CD14-positive monocyte (primary cell): ENCODE results near the gene STT3B. TPM values are rescaled to one million over a fixed set of nuclear protein-coding genes. Genes with fewer than 3 reads are reported as not detected.

Source experiments
- DNase-seq, 3 donors: peaks; one replicate each; pipeline ENCODE4 v3.0.0-alpha.2; 2011 to 2022
- H2AFZ ChIP-seq: 2 replicates; pipeline ENCODE4 v1.6.0; 2012; ENCODE audit warnings: mild to moderate bottlenecking, low read depth, low read length, inconsistent platforms; ENCODE audit not compliant: insufficient read depth, poor library complexity, severe bottlenecking
- H3K27ac ChIP-seq, 2 donors: 1 replicate in 1 of 2; 2 replicates in 1 of 2; pipeline ENCODE4 v1.5.1; 2012 to 2013; ENCODE audit warnings: low read length in 2 of 2, control low read depth in 1 of 2, inconsistent platforms in 1 of 2, low read depth in 1 of 2, mild to moderate bottlenecking in 1 of 2
- H3K27me3 ChIP-seq, 2 donors: one replicate each; pipeline versions ENCODE4 v1.6.0 to v1.6.1; 2011 to 2013; ENCODE audit warnings: low read length in 2 of 2; ENCODE audit not compliant: control insufficient read depth in 2 of 2, insufficient read depth in 2 of 2
- H3K36me3 ChIP-seq, 2 donors: replicated peaks in 1 of 2; 1 replicate in 1 of 2; 2 replicates in 1 of 2; pipeline versions ENCODE4 v1.5.1 to v1.6.1; 2012 to 2013; ENCODE audit warnings: low read length in 2 of 2, control low read depth in 1 of 2, inconsistent platforms in 1 of 2, mild to moderate bottlenecking in 1 of 2; ENCODE audit not compliant: insufficient read depth in 2 of 2, control insufficient read depth in 1 of 2
- H3K4me1 ChIP-seq, 2 donors: 1 replicate in 1 of 2; 2 replicates in 1 of 2; pipeline versions ENCODE4 v1.5.1 to v1.6.1; 2012 to 2013; ENCODE audit warnings: low read length in 2 of 2, control low read depth in 1 of 2, inconsistent platforms in 1 of 2, mild to moderate bottlenecking in 1 of 2, moderate library complexity in 1 of 2; ENCODE audit not compliant: insufficient read depth in 2 of 2, control insufficient read depth in 1 of 2
- H3K4me2 ChIP-seq: replicated peaks from 2 replicates; pipeline ENCODE3; 2012; ENCODE audit warnings: low read length, moderate library complexity, mild to moderate bottlenecking; ENCODE audit not compliant: poor library complexity, severe bottlenecking; ENCODE audit errors: extremely low read depth
- H3K4me3 ChIP-seq, 3 experiments: fragments of 200-600 bp in 1 of 3; sonication (generic) in 1 of 3; replicated peaks in 1 of 3; 1 replicate in 2 of 3; 2 replicates in 1 of 3; pipeline ENCODE4 v1.5.1; 2011 to 2013; ENCODE audit warnings: low read length in 3 of 3, mild to moderate bottlenecking in 3 of 3, control low read depth in 2 of 3, low read depth in 2 of 3, inconsistent platforms in 1 of 3, moderate library complexity in 1 of 3
- H3K79me2 ChIP-seq: 2 replicates; pipeline ENCODE4 v1.6.0; 2012; ENCODE audit warnings: mild to moderate bottlenecking, control low read depth, inconsistent platforms, low read length, moderate library complexity; ENCODE audit not compliant: insufficient read depth
- H3K9ac ChIP-seq: 2 replicates; pipeline ENCODE4 v1.6.0; 2017; ENCODE audit warnings: low read length, mild to moderate bottlenecking; ENCODE audit not compliant: insufficient read depth, poor library complexity, severe bottlenecking
- H3K9me3 ChIP-seq, 2 donors: replicated peaks in 1 of 2; 1 replicate in 1 of 2; 2 replicates in 1 of 2; pipeline versions ENCODE4 v1.5.1 to v1.6.1; 2012 to 2013; ENCODE audit warnings: low read length in 2 of 2, control low read depth in 1 of 2; ENCODE audit not compliant: control insufficient read depth in 1 of 2, insufficient read depth in 1 of 2
- H4K20me1 ChIP-seq: 2 replicates; pipeline ENCODE4 v1.6.0; 2012; ENCODE audit warnings: mild to moderate bottlenecking, low read length, control low read depth, moderate library complexity; ENCODE audit not compliant: insufficient read depth
- H3K27ac Mint-ChIP-seq, 7 donors: one replicate each; pipeline ENCODE4 v1.8.0; 2020; ENCODE audit warnings: mild to moderate bottlenecking in 7 of 7, mixed read lengths in 7 of 7, moderate library complexity in 6 of 7, inconsistent platforms in 2 of 7
- H3K27me3 Mint-ChIP-seq, 3 donors: one replicate each; pipeline ENCODE4 v1.8.0; 2021 to 2022; ENCODE audit warnings: low read depth in 3 of 3, mild to moderate bottlenecking in 3 of 3, mixed read lengths in 3 of 3, moderate library complexity in 3 of 3, inconsistent platforms in 1 of 3
- H3K36me3 Mint-ChIP-seq, 2 donors: one replicate each; pipeline ENCODE4 v1.8.0; 2020; ENCODE audit warnings: mixed read lengths in 2 of 2, inconsistent platforms in 1 of 2, mild to moderate bottlenecking in 1 of 2
- H3K4me1 Mint-ChIP-seq: one replicate; pipeline ENCODE4 v1.8.0; 2020; ENCODE audit warnings: mild to moderate bottlenecking, mixed read lengths
- H3K4me3 Mint-ChIP-seq, 2 donors: one replicate each; pipeline ENCODE4 v1.8.0; 2020; ENCODE audit warnings: mild to moderate bottlenecking in 2 of 2, mixed read lengths in 2 of 2, moderate library complexity in 1 of 2
- H3K9me3 Mint-ChIP-seq, 7 donors: one replicate each; pipeline ENCODE4 v1.8.0; 2020 to 2022; ENCODE audit warnings: mixed read lengths in 7 of 7, mild to moderate bottlenecking in 6 of 7, moderate library complexity in 6 of 7, inconsistent platforms in 2 of 7
- CTCF ChIP-seq: fragments of 200-600 bp; IDR thresholded peaks from one replicate; pipeline ENCODE4 v1.8.0; 2022; ENCODE audit warnings: antibody characterized with exemption, mild to moderate bottlenecking
- WGBS: methylation state at CpG from one replicate; pipeline ENCODE4 v1.1.5; 2013; ENCODE audit warnings: missing lambda C conversion rate; ENCODE audit not compliant: insufficient coverage; 5-methylcytosine and 5-hydroxymethylcytosine counted together
- intact Hi-C, 2 donors: fragments of 100-400 bp; cut with micrococcal nuclease; formaldehyde crosslinking; loops; one replicate each; pipeline versions ENCODE4 v1.15.0 to v1.15.1; 2023
- polyA plus RNA-seq, 3 donors: library from polyadenylated mRNA; depleted of rRNA in 1 of 3; unstranded in 2 of 3; stranded (reverse) in 1 of 3; fragments of 300-500 nt in 2 of 3; fragments of >200 nt in 1 of 3; fragmentation: Illumina TruSeq in 2 of 3; gene quantifications; 1 replicate in 2 of 3; 2 replicates in 1 of 3; pipeline ENCODE4 v1.2.3, GENCODE V29; 2012 to 2021

Gene STT3B
- polyA plus RNA-seq, 3 donors = 47.3 to 97.0 (median 86.3) TPM

GRCh38 chr3:31629054-31629453, 96.3 kb downstream of the STT3B start:
- H3K4me1 ChIP-seq = peaks cover 0 to 9% of the 10 kb centered on the region in 2 donors
- no peak for TF ChIP-seq CTCF
- peaks cover 4% of the 10 kb centered on the region for H4K20me1 ChIP-seq
- Mint-ChIP-seq H3K9me3 (no peaks in the 10 kb centered on the region), H3K4me1 (peaks cover 7% of the 10 kb centered on the region), H3K27ac (peak overlapping the region in 6 of 7 donors; percentile 10 to 83 (median 72)), H3K36me3 (peaks cover 68 to 75% of the 10 kb centered on the region in 2 donors), H3K4me3 (no peak overlapping the region), H3K27me3 (no peaks in the 10 kb centered on the region)
- no peaks in the 10 kb centered on the region for H3K9me3 ChIP-seq
- H3K4me3 ChIP-seq = no peak overlapping the region
- no peaks in the 10 kb centered on the region for H3K79me2 ChIP-seq
- no peak overlapping the region for H3K4me2 ChIP-seq
- DNase-seq = peak in 1 of 3 donors; percentile 20
- H2AFZ ChIP-seq = no peak overlapping the region
- intact Hi-C loops = no loop called here
- H3K27ac ChIP-seq = peak overlapping the region in 1 of 2 donors; percentile 67
- peaks cover 70 to 88% of the 10 kb centered on the region in 2 donors for H3K36me3 ChIP-seq
- no peaks in the 10 kb centered on the region for H3K27me3 ChIP-seq
- H3K9ac ChIP-seq = no peak overlapping the region
- no CpG with 5 or more reads among the region's 5 CpGs for WGBS

GRCh38 chr3:31634476-31634875, 101.8 kb downstream of the STT3B start:
- no peak overlapping the region for H3K4me3 Mint-ChIP-seq
- intact Hi-C loops = no loop called here

More at GRCh38 chr3:31634476-31634875, 101.8 kb downstream of the STT3B start:
- H3K27me3 Mint-ChIP-seq = no peaks in the 10 kb centered on the region
- Histone ChIP-seq H2AFZ (no peak overlapping the region), H3K79me2 (no peaks in the 10 kb centered on the region), H3K9me3 (no peaks in the 10 kb centered on the region), H3K9ac (no peak overlapping the region), H3K27ac (no peak overlapping the region), H3K4me3 (no peak overlapping the region), H3K27me3 (no peaks in the 10 kb centered on the region), H3K4me1 (no peaks in the 10 kb centered on the region), H3K4me2 (no peak overlapping the region), H4K20me1 (peaks cover 3% of the 10 kb centered on the region), H3K36me3 (peaks cover 52 to 84% of the 10 kb centered on the region in 2 donors)
- H3K4me1 Mint-ChIP-seq = no peaks in the 10 kb centered on the region
- 100% methylated on average over 1 of the region's 2 CpGs for WGBS
- no peak for TF ChIP-seq CTCF
- no peak for DNase-seq
- peaks cover 66 to 71% of the 10 kb centered on the region in 2 donors for H3K36me3 Mint-ChIP-seq
- H3K27ac Mint-ChIP-seq = peak overlapping the region in 1 of 7 donors; percentile 26
- H3K9me3 Mint-ChIP-seq = no peaks in the 10 kb centered on the region
